ENCODE measurements around the gene SERPINB5.

DNA sequence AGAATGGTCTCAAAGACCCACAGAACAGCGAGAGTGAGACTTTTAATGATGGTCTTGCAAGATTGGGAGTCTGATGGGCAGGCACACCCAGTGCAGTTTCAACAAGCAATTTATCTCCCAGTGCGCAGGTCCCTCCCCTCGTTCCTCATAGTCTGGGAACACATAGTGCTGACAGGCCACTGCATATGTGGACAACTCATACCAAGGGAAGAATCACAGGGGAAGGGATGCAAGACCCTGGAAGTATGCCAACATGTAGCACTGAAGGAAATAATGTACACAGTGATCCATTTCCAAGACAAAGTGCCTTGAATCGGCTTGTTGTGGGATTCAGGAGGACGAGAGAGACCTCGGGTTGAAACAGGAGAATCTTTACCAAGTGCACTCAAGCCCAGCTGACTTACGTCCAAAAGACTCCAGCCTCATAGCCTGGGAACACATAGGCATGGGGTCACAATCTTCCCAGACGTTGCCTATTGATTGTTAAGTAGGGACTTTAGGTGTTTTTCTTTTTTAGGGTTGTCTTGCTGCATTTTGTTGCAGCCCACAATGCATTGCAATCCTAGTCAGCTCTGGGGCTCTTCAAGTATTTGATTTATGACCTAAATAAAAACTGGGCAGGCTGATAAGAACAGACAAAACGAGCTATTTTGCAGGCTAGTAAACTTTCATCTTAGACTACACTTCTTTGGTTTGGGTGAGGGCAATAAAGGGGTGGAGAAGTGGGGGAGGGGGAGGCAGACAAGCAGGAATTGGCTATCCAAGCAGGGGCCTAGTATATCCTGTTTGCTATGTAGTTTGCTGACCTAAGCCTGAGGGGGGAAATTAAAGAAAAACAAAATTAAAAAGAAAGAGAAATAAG is 24.7 kb upstream of the SERPINB5 start:
- TF ChIP-seq, protein P1, sequence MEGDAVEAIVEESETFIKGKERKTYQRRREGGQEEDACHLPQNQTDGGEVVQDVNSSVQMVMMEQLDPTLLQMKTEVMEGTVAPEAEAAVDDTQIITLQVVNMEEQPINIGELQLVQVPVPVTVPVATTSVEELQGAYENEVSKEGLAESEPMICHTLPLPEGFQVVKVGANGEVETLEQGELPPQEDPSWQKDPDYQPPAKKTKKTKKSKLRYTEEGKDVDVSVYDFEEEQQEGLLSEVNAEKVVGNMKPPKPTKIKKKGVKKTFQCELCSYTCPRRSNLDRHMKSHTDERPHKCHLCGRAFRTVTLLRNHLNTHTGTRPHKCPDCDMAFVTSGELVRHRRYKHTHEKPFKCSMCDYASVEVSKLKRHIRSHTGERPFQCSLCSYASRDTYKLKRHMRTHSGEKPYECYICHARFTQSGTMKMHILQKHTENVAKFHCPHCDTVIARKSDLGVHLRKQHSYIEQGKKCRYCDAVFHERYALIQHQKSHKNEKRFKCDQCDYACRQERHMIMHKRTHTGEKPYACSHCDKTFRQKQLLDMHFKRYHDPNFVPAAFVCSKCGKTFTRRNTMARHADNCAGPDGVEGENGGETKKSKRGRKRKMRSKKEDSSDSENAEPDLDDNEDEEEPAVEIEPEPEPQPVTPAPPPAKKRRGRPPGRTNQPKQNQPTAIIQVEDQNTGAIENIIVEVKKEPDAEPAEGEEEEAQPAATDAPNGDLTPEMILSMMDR (IDR thresholded peaks at IDR 0.05), result no peak
- no peak for TF ChIP-seq EZH2 (IDR thresholded peaks at IDR 0.05; ENCODE audit: borderline replicate concordance, insufficient read depth, low read depth, low read length, poor library complexity, severe bottlenecking)

Measured in B cell (primary cell).